ENCODE data around the gene PCED1B.

PCED1B gene

DNA sequence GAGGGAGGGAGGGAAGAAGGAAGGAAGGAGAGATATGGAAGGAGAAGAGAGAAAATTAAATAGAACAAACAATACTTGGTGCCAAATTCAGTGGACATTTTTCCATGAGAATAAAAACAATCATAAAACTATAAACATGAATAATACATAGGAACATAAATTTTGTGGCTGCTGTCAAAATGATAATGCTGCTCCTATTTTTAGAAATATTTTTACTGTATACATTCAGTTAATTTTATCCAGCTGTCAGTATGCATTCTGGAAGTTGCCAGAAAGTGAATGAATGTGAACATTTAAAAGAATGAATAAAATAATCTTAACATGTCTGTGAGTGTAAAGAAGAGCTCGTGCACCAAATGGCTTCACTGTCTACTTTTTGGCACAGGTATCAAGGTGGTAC, 13.9 kb upstream of the PCED1B start:
- no peak for DNase-seq
- H3K4me3 ChIP-seq (ENCODE audit: low read depth, low read length): no peak overlapping the region
- TF ChIP-seq CTCF (IDR thresholded peaks at IDR 0.05; ENCODE audit: low read depth, low read length): no peak
- no peaks in the 10 kb centered on the region for H3K36me3 ChIP-seq
- H3K4me1 ChIP-seq: no peaks in the 10 kb centered on the region
- H3K27me3 ChIP-seq: no peaks in the 10 kb centered on the region
- H3K9me3 ChIP-seq: no peaks in the 10 kb centered on the region

DNA sequence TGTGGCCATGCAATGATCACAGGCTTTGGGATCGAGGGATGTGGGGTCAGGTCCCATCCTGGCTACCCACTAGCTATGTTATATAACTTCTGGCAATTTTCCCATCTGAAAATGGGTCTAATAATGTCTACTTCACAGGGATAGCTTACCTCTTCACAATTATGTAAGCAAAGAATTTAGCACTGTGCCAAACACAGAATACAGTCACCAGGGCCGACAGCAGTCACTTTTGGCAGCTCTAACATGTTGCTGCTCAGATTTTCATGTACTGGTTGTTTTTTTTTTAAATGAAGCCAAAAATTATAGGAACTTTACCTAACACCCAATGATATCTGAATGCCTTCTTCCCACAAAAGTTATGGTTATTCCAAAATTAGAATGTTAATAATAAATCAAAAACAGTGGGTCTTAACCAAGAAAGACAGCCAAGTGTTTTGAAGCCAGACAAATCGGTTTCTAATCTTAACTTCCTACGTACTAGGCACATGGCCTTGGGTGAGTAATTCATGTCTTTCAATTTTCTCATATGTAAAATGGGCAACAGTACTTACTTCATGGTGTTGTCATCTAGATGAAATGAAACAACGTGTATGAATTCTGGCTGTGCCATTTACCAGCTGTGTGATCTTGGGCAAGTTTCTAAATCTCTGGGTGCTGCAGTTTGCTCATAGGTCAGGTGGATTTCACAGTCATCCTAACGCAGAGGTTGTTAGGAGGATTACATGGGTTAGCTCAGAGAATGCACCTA, 13.0 kb upstream of the PCED1B start:
- Histone ChIP-seq H3K36me3 (no peaks in the 10 kb centered on the region), H3K27me3 (no peaks in the 10 kb centered on the region), H3K4me3 (ENCODE audit: low read depth, low read length) (no peak overlapping the region), H3K4me1 (no peaks in the 10 kb centered on the region), H3K9me3 (no peaks in the 10 kb centered on the region)
- no peak for DNase-seq
- TF ChIP-seq CTCF (IDR thresholded peaks at IDR 0.05; ENCODE audit: low read depth, low read length): no peak

DNA sequence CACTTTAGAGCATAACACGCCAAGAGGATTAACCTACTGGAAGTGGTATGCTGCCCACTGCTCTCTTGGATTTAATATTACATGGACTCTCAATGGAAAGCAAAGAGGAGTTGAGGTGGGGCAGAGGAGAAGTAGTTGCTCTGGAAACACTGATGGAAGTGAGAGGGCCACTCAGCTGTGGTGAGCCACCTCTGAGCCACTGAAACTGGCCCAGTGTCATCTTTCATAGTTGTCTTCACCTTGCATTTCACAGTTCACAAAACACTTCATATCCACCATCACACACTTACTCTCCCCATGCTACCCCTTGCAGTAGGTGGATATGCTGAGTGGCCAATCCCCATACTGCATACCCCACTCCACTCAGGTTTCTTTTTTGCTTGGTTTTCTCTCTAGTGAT, 12.2 kb upstream of the PCED1B start:
- Histone ChIP-seq H3K27me3 (no peaks in the 10 kb centered on the region), H3K36me3 (no peaks in the 10 kb centered on the region), H3K4me3 (ENCODE audit: low read depth, low read length) (no peak overlapping the region), H3K4me1 (no peaks in the 10 kb centered on the region), H3K9me3 (no peaks in the 10 kb centered on the region)
- DNase-seq: no peak
- TF ChIP-seq CTCF (IDR thresholded peaks at IDR 0.05; ENCODE audit: low read depth, low read length): no peak

DNA sequence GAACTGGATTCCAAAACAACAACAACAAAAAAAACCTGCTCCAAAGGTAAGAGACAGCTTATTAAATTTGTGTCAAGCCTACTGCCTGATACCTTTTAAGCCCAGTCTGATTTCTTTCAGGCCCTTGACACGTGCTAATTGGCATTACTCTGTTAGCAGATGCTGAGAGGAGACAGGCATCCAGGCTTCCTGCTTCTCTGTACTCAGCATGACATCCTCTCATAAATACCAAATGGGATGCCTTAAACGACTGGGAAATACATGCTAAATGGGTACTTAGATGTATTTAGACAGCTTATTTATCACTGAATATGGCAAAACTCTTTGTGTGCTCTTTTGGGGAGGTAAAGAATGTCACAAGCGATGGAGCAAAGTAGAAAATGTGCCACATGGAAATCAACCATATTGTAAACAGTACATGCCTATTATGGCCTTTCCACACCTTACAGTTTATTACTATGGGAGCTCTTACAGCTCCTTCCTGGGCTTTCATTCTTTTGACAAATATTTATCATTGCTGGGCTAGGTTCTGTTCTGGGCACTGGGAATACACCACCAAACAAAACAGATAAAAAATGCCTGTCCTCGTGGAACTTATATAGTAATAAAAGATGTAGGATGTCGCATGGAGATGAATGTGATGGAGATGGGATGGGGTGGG, 11.5 kb upstream of the PCED1B start:
- Histone ChIP-seq H3K4me1 (no peaks in the 10 kb centered on the region), H3K27me3 (no peaks in the 10 kb centered on the region), H3K4me3 (ENCODE audit: low read depth, low read length) (no peak overlapping the region), H3K9me3 (no peaks in the 10 kb centered on the region), H3K36me3 (no peaks in the 10 kb centered on the region)
- no peak for DNase-seq
- no peak for TF ChIP-seq CTCF (IDR thresholded peaks at IDR 0.05; ENCODE audit: low read depth, low read length)

DNA sequence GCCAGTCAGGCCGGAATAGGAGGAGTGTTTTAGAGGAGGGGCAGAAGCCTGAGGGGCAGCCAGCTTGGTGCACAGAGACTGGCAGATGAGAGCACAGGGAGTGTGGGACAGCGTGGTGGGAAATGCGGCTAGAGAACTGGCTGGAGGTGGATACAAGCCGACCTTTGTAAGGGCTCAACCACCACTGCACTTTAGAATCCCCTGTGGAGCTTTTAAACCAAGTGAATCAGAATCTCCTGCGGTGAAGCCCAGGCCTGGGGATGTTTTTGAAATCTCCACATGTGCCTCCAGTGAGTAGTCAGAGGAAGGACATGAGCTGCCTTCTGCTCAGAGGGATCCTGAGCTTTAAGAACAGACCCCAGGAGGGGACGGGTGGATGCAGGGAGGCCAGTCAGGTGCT, 10.9 kb upstream of the PCED1B start:
- TF ChIP-seq CTCF (IDR thresholded peaks at IDR 0.05; ENCODE audit: low read depth, low read length): no peak
- no peak for DNase-seq
- H3K9me3 ChIP-seq: no peaks in the 10 kb centered on the region
- peaks cover 3% of the 10 kb centered on the region; the same call in 1 of the 2 replicates for H3K27me3 ChIP-seq
- no peaks in the 10 kb centered on the region for H3K36me3 ChIP-seq
- no peak overlapping the region for H3K4me3 ChIP-seq (ENCODE audit: low read depth, low read length)
- no peaks in the 10 kb centered on the region for H3K4me1 ChIP-seq

- no peak overlapping the region for H3K4me3 ChIP-seq (ENCODE audit: low read depth, low read length)
- no peaks in the 10 kb centered on the region for H3K9me3 ChIP-seq
- H3K36me3 ChIP-seq: no peaks in the 10 kb centered on the region
- no peak for DNase-seq
- peaks cover 8% of the 10 kb centered on the region; the same call in 1 of the 2 replicates for H3K27me3 ChIP-seq
- H3K4me1 ChIP-seq: no peaks in the 10 kb centered on the region
- no peak for TF ChIP-seq CTCF (IDR thresholded peaks at IDR 0.05; ENCODE audit: low read depth, low read length)
Observed at GRCh38 chr12:47070310-47070709, 9.1 kb upstream of the PCED1B start.
